Measurements from ENCODE around the gene MED1.

- no peak for TF ChIP-seq CTCF (conservative IDR thresholded peaks at IDR 0.05)
- no peak for TF ChIP-seq EZH2 (IDR thresholded peaks at IDR 0.05; ENCODE audit: low read depth)
These were observed 35.2 kb upstream of the MED1 start for GRCh38 chr17:39486242-39486641.
